K562 (cell line): Measurements from ENCODE around the gene TYW3. TPM values are rescaled to one million over a fixed set of nuclear protein-coding genes. Genes with fewer than 3 reads are reported as not detected.
A peak's percentile ranks its signal among the peaks of the same experiment; 100 is the strongest.

Experiments used
- ATF2 ChIP-seq: sonication (generic); formaldehyde crosslinking; IDR thresholded peaks from 2 replicates; pipeline ENCODE4 v1.8.1; 2022; ENCODE audit warnings: missing genetic modification reagents
- ATF7 ChIP-seq: fragments of 450-650 bp; IDR thresholded peaks from 2 replicates; pipeline ENCODE4 v1.7.1; 2014; ENCODE audit warnings: mild to moderate bottlenecking, moderate library complexity
- ETV5 ChIP-seq: sonication (generic); formaldehyde crosslinking; IDR thresholded peaks from 2 replicates; pipeline ENCODE4 v1.4.0; 2020; ENCODE audit warnings: low read depth, mild to moderate bottlenecking, missing genetic modification reagents
- MECOM ChIP-seq: fragments of 250-450 bp; sonication (Bioruptor Pico); IDR thresholded peaks from 2 replicates; pipeline ENCODE4 v1.8.0; 2022; ENCODE audit warnings: inconsistent platforms
- MEF2A ChIP-seq: IDR thresholded peaks from 2 replicates; pipeline ENCODE4 v1.6.1; 2011; ENCODE audit warnings: low read depth, mild to moderate bottlenecking, low read length, moderate library complexity; ENCODE audit not compliant: control insufficient read depth
- NR2C2 ChIP-seq, 2 experiments: fragments of 200-800 bp in 1 of 2; sonication (Bioruptor generic) in 1 of 2; sonication (generic) in 1 of 2; formaldehyde crosslinking in 1 of 2; IDR thresholded peaks; 2 replicates each; pipeline versions ENCODE4 v1.6.1 to v1.8.0; 2016 to 2022; ENCODE audit warnings: mild to moderate bottlenecking in 1 of 2, missing compliant biosample characterization in 1 of 2, missing genetic modification characterization in 1 of 2, missing genetic modification reagents in 1 of 2
- NRF1 ChIP-seq, 2 experiments: fragments of 450-650 bp; IDR thresholded peaks in 1 of 2; conservative IDR thresholded peaks in 1 of 2; 2 replicates each; pipeline ENCODE4 v1.6.1; 2014; ENCODE audit warnings: mild to moderate bottlenecking in 2 of 2
- PPARD ChIP-seq: fragments of 250-450 bp; sonication (Bioruptor Pico); IDR thresholded peaks from 2 replicates; pipeline ENCODE4 v1.8.0; 2022; ENCODE audit warnings: inconsistent platforms, mild to moderate bottlenecking, moderate library complexity
- REST ChIP-seq, 2 experiments: fragments of 450-650 bp; formaldehyde crosslinking in 1 of 2; IDR thresholded peaks; 2 replicates each; pipeline versions ENCODE4 v1.4.0 to v1.6.1; 2014 to 2020; ENCODE audit warnings: mild to moderate bottlenecking in 2 of 2, borderline replicate concordance in 1 of 2, low read depth in 1 of 2
- SMARCC2 ChIP-seq: fragments of 450-650 bp; IDR thresholded peaks from 2 replicates; pipeline ENCODE4 v1.6.1; 2017; ENCODE audit warnings: antibody characterized with exemption, moderate library complexity, mild to moderate bottlenecking, low read depth
- SMC3 ChIP-seq: conservative IDR thresholded peaks from 2 replicates; pipeline ENCODE4 v1.6.1; 2011; ENCODE audit warnings: low read depth, low read length, improper control_type of control experiment; ENCODE audit not compliant: insufficient read depth
- SREBF2 ChIP-seq: sonication (generic); formaldehyde crosslinking; IDR thresholded peaks from 2 replicates; pipeline ENCODE4 v1.4.0; 2020; ENCODE audit warnings: mild to moderate bottlenecking, missing genetic modification reagents
- XRCC5 ChIP-seq: fragments of 200-400 bp; formaldehyde crosslinking; IDR thresholded peaks from 2 replicates; pipeline ENCODE4 v1.6.1; 2017; ENCODE audit warnings: low read depth, mild to moderate bottlenecking, low read length
- ZNF12 ChIP-seq: sonication (generic); formaldehyde crosslinking; IDR thresholded peaks from 2 replicates; pipeline ENCODE4 v1.4.0; 2020; ENCODE audit warnings: mild to moderate bottlenecking, missing genetic modification reagents
- ZNF77 ChIP-seq: fragments of 250-450 bp; sonication (Bioruptor Pico); IDR thresholded peaks from 2 replicates; pipeline ENCODE4 v1.5.0; 2020
- polyA plus RNA-seq, 8 experiments: library from polyadenylated mRNA; depleted of rRNA in 4 of 8; stranded (reverse) in 5 of 8; unstranded in 3 of 8; fragments of >200 nt; fragmentation: Nextera tagmentation in 2 of 8; fragmentation: Illumina TruSeq in 1 of 8; extraction: Ambion mirVana in 2 of 8; extraction: Trizol in 1 of 8; gene quantifications; 2 replicates each; pipeline versions ENCODE4 v1.2.1 to v1.2.3, GENCODE V29; 2011 to 2014; ENCODE audit warnings: inconsistent platforms in 1 of 8, missing spikeins in 1 of 8
- total RNA-seq, 7 experiments: library from RNA; depleted of rRNA in 6 of 7; stranded (reverse); fragments of >200 nt in 6 of 7; fragmentation: Illumina TruSeq in 2 of 7; extraction: Trizol in 2 of 7; gene quantifications; 2 replicates each; pipeline versions ENCODE4 v1.2.1 to v1.2.3, GENCODE V29; 2011 to 2021; ENCODE audit warnings: low replicate concordance in 1 of 7
- TF ChIP-seq, protein P1 (sequence below), 2 experiments: fragments of 450-650 bp; conservative IDR thresholded peaks; 2 replicates each; pipeline ENCODE4 v1.6.1; 2017; ENCODE audit warnings: mild to moderate bottlenecking in 2 of 2, moderate library complexity in 2 of 2

Gene TYW3
- total and polyA plus RNA-seq, 9 of the 15 experiments (the other 6 are each of a cell fraction or from before 2014, with no cell fraction given): 22.0 to 54.0 (median 41.1) TPM

DNA sequence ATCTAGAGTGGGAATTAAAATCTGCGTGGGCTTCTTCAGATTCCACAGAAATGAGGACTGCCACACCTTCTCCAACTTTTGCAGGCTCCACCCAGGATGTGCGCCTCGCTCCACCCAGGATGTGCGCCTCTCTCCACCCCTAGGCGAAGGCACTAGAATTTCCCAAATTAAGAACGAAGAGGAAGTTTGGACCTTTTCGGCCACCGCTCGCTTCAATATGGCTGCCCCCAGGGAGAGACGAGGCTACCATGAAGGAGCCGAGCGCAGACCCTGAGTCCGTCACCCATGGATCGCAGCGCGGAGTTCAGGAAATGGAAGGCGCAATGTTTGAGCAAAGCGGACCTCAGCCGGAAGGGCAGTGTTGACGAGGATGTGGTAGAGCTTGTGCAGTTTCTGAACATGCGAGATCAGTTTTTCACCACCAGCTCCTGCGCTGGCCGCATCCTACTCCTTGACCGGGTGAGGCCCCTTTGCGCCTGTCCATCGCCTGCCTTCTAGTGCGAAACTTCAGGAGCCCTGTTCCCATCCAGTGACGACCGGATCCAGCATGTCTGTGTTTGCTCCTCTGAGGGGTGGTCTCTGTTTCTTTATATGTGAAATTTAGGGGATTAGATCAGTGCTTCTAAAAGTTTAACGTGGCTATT, at the start of gene TYW3, which contains the start of gene CRYZ (continued):
- TF ChIP-seq MECOM (CRISPR knock-in tag): no peak
- no peak for TF ChIP-seq MEF2A
- no peak for TF ChIP-seq PPARD (CRISPR knock-in tag)
- no peak for TF ChIP-seq SMARCC2
- TF ChIP-seq ZNF77 (CRISPR knock-in tag): no peak
- TF ChIP-seq NRF1 (conservative IDR thresholded peaks at IDR 0.05 in 1 of 2, IDR thresholded peaks at IDR 0.05 in 1 of 2): peak; percentile 70 to 74
- peak; percentile 33; the same call in 1 of the 2 replicates for TF ChIP-seq REST (IDR thresholded peaks at IDR 0.05; ENCODE audit: borderline replicate concordance)
- TF ChIP-seq REST (CRISPR knock-in tag; IDR thresholded peaks at IDR 0.05; ENCODE audit: low read depth): no peak
- TF ChIP-seq, protein P1, sequence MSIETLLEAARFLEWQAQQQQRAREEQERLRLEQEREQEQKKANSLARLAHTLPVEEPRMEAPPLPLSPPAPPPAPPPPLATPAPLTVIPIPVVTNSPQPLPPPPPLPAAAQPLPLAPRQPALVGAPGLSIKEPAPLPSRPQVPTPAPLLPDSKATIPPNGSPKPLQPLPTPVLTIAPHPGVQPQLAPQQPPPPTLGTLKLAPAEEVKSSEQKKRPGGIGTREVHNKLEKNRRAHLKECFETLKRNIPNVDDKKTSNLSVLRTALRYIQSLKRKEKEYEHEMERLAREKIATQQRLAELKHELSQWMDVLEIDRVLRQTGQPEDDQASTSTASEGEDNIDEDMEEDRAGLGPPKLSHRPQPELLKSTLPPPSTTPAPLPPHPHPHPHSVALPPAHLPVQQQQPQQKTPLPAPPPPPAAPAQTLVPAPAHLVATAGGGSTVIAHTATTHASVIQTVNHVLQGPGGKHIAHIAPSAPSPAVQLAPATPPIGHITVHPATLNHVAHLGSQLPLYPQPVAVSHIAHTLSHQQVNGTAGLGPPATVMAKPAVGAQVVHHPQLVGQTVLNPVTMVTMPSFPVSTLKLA (conservative IDR thresholded peaks at IDR 0.05): peak; percentile 37 to 61; a peak in 1 of 4 replicates
- TF ChIP-seq ATF7: peak; percentile 67
- TF ChIP-seq ZNF12 (CRISPR knock-in tag): no peak
- TF ChIP-seq SMC3: no peak
- no peak for TF ChIP-seq SREBF2
- TF ChIP-seq NR2C2 (CRISPR knock-in tag; IDR thresholded peaks at IDR 0.05): no peak
- TF ChIP-seq NR2C2 (tag; IDR thresholded peaks at IDR 0.05): no peak
- TF ChIP-seq ATF2 (CRISPR knock-in tag): no peak
- TF ChIP-seq XRCC5: peak; percentile 75; the same call in 1 of the 2 replicates
- TF ChIP-seq ETV5 (CRISPR knock-in tag): no peak; the same call in 1 of the 2 replicates
